WTC11 (cell line): Measurements from ENCODE around the gene DNAH17.

ENCODE experiments used
- NFYB ChIP-seq: sonication (generic); formaldehyde crosslinking; conservative IDR thresholded peaks from 2 replicates; pipeline ENCODE4 v1.8.0; 2022; ENCODE audit warnings: low read depth, missing genetic modification reagents
- USF1 ChIP-seq: sonication (generic); formaldehyde crosslinking; IDR thresholded peaks from 2 replicates; pipeline ENCODE4 v1.8.0; 2022; ENCODE audit warnings: mild to moderate bottlenecking, missing genetic modification reagents
- TF ChIP-seq, protein P1 (sequence below): sonication (generic); formaldehyde crosslinking; IDR thresholded peaks from 2 replicates; pipeline ENCODE4 v1.8.0; 2022; ENCODE audit warnings: mild to moderate bottlenecking, missing genetic modification reagents
- TF ChIP-seq, protein P2 (sequence below): fragments of 200-600 bp; IDR thresholded peaks from 2 replicates; pipeline ENCODE4 v1.8.0; 2022; ENCODE audit warnings: antibody characterized with exemption

DNA sequence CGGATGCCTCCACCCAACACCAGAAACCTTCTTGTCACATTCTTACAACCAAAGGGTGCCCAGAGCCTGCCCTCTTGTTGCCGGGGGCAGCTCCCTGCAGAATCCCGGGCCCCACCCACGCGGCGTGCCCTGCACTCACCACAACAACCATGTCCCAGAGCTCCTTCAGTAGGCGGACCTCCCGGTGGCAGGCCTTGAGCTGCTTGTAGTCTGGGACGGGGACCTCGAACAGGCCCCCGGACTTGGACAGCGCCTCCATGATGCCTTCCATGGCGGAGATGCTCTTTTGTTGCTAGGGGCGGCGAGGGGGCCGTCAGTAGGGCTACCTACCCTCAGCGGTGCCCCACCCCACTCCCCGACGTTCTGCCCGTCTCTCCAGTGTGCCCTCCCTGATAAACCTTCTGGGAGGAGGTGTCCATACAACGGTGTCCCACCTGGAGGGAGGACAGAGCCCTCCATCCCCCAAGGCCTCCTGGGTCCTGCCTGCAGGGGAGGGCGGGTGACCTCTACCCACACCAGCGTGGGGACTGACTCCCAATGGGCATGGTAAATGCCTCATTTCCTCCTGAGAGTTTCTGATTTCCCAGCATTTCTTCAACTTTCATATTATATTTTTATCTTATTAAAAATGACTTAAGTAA lies 52.2 kb downstream of the DNAH17 start:
- TF ChIP-seq, protein P1, sequence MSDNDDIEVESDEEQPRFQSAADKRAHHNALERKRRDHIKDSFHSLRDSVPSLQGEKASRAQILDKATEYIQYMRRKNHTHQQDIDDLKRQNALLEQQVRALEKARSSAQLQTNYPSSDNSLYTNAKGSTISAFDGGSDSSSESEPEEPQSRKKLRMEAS (CRISPR knock-in tag): no peak
- TF ChIP-seq NFYB (no peak), USF1 (no peak)
- TF ChIP-seq, protein P2, sequence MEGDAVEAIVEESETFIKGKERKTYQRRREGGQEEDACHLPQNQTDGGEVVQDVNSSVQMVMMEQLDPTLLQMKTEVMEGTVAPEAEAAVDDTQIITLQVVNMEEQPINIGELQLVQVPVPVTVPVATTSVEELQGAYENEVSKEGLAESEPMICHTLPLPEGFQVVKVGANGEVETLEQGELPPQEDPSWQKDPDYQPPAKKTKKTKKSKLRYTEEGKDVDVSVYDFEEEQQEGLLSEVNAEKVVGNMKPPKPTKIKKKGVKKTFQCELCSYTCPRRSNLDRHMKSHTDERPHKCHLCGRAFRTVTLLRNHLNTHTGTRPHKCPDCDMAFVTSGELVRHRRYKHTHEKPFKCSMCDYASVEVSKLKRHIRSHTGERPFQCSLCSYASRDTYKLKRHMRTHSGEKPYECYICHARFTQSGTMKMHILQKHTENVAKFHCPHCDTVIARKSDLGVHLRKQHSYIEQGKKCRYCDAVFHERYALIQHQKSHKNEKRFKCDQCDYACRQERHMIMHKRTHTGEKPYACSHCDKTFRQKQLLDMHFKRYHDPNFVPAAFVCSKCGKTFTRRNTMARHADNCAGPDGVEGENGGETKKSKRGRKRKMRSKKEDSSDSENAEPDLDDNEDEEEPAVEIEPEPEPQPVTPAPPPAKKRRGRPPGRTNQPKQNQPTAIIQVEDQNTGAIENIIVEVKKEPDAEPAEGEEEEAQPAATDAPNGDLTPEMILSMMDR: no peak
